T-helper 17 cell (primary cell): ENCODE results near the gene ODF4. TPM values are rescaled to one million over a fixed set of nuclear protein-coding genes. Genes with fewer than 3 reads are reported as not detected.
"Not testable (repeated sequence)": the region's sequence is repeated elsewhere in the genome, so short reads cannot be mapped to it uniquely, and the experiment has no call there.

Source experiments
- ATAC-seq: fragments of 150-1000 bp; cut with Tn5 transposase; 2 replicates; pipeline ENCODE4 v1.10.0; 2021; ENCODE audit warnings: mild to moderate bottlenecking, moderate library complexity
- DNase-seq, 3 donors: peaks; one replicate each; pipeline versions ENCODE4 v3.0.0 to v3.0.0-alpha.2; 2020 to 2021
- H3K9me3 ChIP-seq: one replicate; pipeline ENCODE4 v1.7.0; 2013; ENCODE audit warnings: low read length, mild to moderate bottlenecking; ENCODE audit not compliant: control insufficient read depth, poor library complexity, severe bottlenecking
- H3K27ac Mint-ChIP-seq: one replicate; pipeline ENCODE4 v1.8.0; 2022; ENCODE audit warnings: mild to moderate bottlenecking, moderate library complexity, mixed read lengths
- H3K27me3 Mint-ChIP-seq: one replicate; pipeline ENCODE4 v1.8.0; 2022; ENCODE audit warnings: mixed read lengths
- H3K36me3 Mint-ChIP-seq: one replicate; pipeline ENCODE4 v1.8.0; 2022; ENCODE audit warnings: low read depth, mixed read lengths
- H3K4me1 Mint-ChIP-seq: one replicate; pipeline ENCODE4 v1.8.0; 2022; ENCODE audit warnings: mild to moderate bottlenecking, mixed read lengths
- H3K4me3 Mint-ChIP-seq: one replicate; pipeline ENCODE4 v1.8.0; 2022; ENCODE audit warnings: mild to moderate bottlenecking, moderate library complexity, mixed read lengths
- total RNA-seq, 4 donors: library from RNA in 2 of 4; stranded (reverse) in 2 of 4; gene quantifications; one replicate each; pipeline ENCODE4 v1.2.3 and lab custom pipeline; 2022 to 2026

Gene ODF4
- total RNA-seq, 2 donors from 2014 or later: not detected

- Mint-ChIP-seq H3K4me3 (no peak overlapping the region), H3K27me3 (peaks cover 22% of the 10 kb centered on the region), H3K27ac (no peak overlapping the region), H3K36me3 (no peaks in the 10 kb centered on the region), H3K4me1 (peaks cover under 1% of the 10 kb centered on the region)
- H3K9me3 ChIP-seq: no peaks in the 10 kb centered on the region
- ATAC-seq (no peak), DNase-seq (no peak)
Observed at GRCh38 chr17:8333281-8333680, 6.4 kb upstream of the ODF4 start.

- Mint-ChIP-seq H3K36me3 (no peaks in the 10 kb centered on the region), H3K4me1 (peaks cover 6% of the 10 kb centered on the region), H3K27me3 (peaks cover 5% of the 10 kb centered on the region), H3K27ac (peak overlapping the region; percentile 47), H3K4me3 (peak overlapping the region; percentile 50)
- H3K9me3 ChIP-seq: no peaks in the 10 kb centered on the region
- DNase-seq (no peak), ATAC-seq (peak; percentile 51)
Observed at GRCh38 chr17:8337802-8338752, 1.6 kb upstream of the ODF4 start.

- H3K4me3 Mint-ChIP-seq: no peak overlapping the region
- no peaks in the 10 kb centered on the region for H3K9me3 ChIP-seq
- no peaks in the 10 kb centered on the region for H3K36me3 Mint-ChIP-seq
- H3K27ac Mint-ChIP-seq: peak overlapping the region; percentile 47
- DNase-seq (no peak), ATAC-seq (no peak)
- peaks cover 6% of the 10 kb centered on the region for H3K4me1 Mint-ChIP-seq
- H3K27me3 Mint-ChIP-seq: peaks cover 5% of the 10 kb centered on the region
Observed at GRCh38 chr17:8338753-8339140, 893 bp upstream of the ODF4 start.

GRCh38 chr17:8341456-8341855, 1.8 kb downstream of the ODF4 start:
- peak overlapping the region; percentile 39 for H3K4me3 Mint-ChIP-seq
- no peak for ATAC-seq
- no peak overlapping the region for H3K27ac Mint-ChIP-seq

GRCh38 chr17:8345052-8345690, 5.5 kb downstream of the ODF4 start:
- ATAC-seq: no peak
- Mint-ChIP-seq H3K4me3 (no peak overlapping the region), H3K27ac (peak overlapping the region; percentile 39), H3K27me3 (peaks cover 32% of the 10 kb centered on the region), H3K36me3 (no peaks in the 10 kb centered on the region), H3K4me1 (no peaks in the 10 kb centered on the region)
- DNase-seq: no peak
- no peaks in the 10 kb centered on the region for H3K9me3 ChIP-seq

More at GRCh38 chr17:8341456-8341855, 1.8 kb downstream of the ODF4 start:
- no peaks in the 10 kb centered on the region for H3K36me3 Mint-ChIP-seq
- peaks cover 6% of the 10 kb centered on the region for H3K4me1 Mint-ChIP-seq
- H3K9me3 ChIP-seq: no peaks in the 10 kb centered on the region
- no peak for DNase-seq
- H3K27me3 Mint-ChIP-seq: peaks cover 17% of the 10 kb centered on the region

- no peak overlapping the region for H3K4me3 Mint-ChIP-seq
- H3K36me3 Mint-ChIP-seq: no peaks in the 10 kb centered on the region
- H3K27me3 Mint-ChIP-seq: peaks cover 34% of the 10 kb centered on the region
- DNase-seq (no peak), ATAC-seq (no peak)
- H3K27ac Mint-ChIP-seq: peak overlapping the region; percentile 39
- H3K9me3 ChIP-seq: no peaks in the 10 kb centered on the region
- H3K4me1 Mint-ChIP-seq: no peaks in the 10 kb centered on the region
Observed at GRCh38 chr17:8345951-8346665, 6.5 kb downstream of the ODF4 start.

- not testable (repeated sequence) for H3K36me3 Mint-ChIP-seq, H3K4me1 Mint-ChIP-seq
Observed at GRCh38 chr17:8347001-8347400, 7.4 kb downstream of the ODF4 start.

GRCh38 chr17:8350339-8350738, 10.7 kb downstream of the ODF4 start:
- no peaks in the 10 kb centered on the region for H3K36me3 Mint-ChIP-seq
- H3K4me1 Mint-ChIP-seq: no peaks in the 10 kb centered on the region
- H3K9me3 ChIP-seq: no peaks in the 10 kb centered on the region
- no peak for DNase-seq
- peaks cover 34% of the 10 kb centered on the region for H3K27me3 Mint-ChIP-seq
- no peak overlapping the region for H3K4me3 Mint-ChIP-seq
- no peak overlapping the region for H3K27ac Mint-ChIP-seq
- ATAC-seq: no peak

More at GRCh38 chr17:8347001-8347400, 7.4 kb downstream of the ODF4 start:
- ATAC-seq, H3K9me3 ChIP-seq, H3K4me3 Mint-ChIP-seq, H3K27ac Mint-ChIP-seq, DNase-seq: not testable (repeated sequence)
- H3K27me3 Mint-ChIP-seq: peaks cover 34% of the 10 kb centered on the region

GRCh38 chr17:8353736-8354135, 14.1 kb downstream of the ODF4 start:
- no peak overlapping the region for H3K4me3 Mint-ChIP-seq
- DNase-seq: no peak
- H3K4me1 Mint-ChIP-seq: no peaks in the 10 kb centered on the region
- no peak for ATAC-seq
- H3K27me3 Mint-ChIP-seq: peaks cover 16% of the 10 kb centered on the region
- H3K27ac Mint-ChIP-seq: no peak overlapping the region
- H3K36me3 Mint-ChIP-seq: peaks cover 2% of the 10 kb centered on the region
- no peaks in the 10 kb centered on the region for H3K9me3 ChIP-seq

GRCh38 chr17:8354236-8354635, 14.6 kb downstream of the ODF4 start:
- ATAC-seq: no peak
- H3K27ac Mint-ChIP-seq: no peak overlapping the region
- peaks cover 2% of the 10 kb centered on the region for H3K36me3 Mint-ChIP-seq
- no peak overlapping the region for H3K4me3 Mint-ChIP-seq
- no peak for DNase-seq
- no peaks in the 10 kb centered on the region for H3K9me3 ChIP-seq
- H3K27me3 Mint-ChIP-seq: peaks cover 16% of the 10 kb centered on the region
- H3K4me1 Mint-ChIP-seq: no peaks in the 10 kb centered on the region

- peaks cover 12% of the 10 kb centered on the region for H3K4me1 Mint-ChIP-seq
- H3K4me3 Mint-ChIP-seq: no peak overlapping the region
- H3K36me3 Mint-ChIP-seq: peaks cover 2% of the 10 kb centered on the region
- H3K27ac Mint-ChIP-seq: no peak overlapping the region
- H3K27me3 Mint-ChIP-seq: peaks cover 6% of the 10 kb centered on the region
- no peak for ATAC-seq
- no peaks in the 10 kb centered on the region for H3K9me3 ChIP-seq
- DNase-seq: no peak
Observed at GRCh38 chr17:8357910-8358309, 18.3 kb downstream of the ODF4 start.

- peaks cover 14% of the 10 kb centered on the region for H3K4me1 Mint-ChIP-seq
- H3K27ac Mint-ChIP-seq: no peak overlapping the region
- H3K9me3 ChIP-seq: no peaks in the 10 kb centered on the region
- no peak for ATAC-seq
- H3K36me3 Mint-ChIP-seq: peaks cover 2% of the 10 kb centered on the region
- no peak overlapping the region for H3K4me3 Mint-ChIP-seq
- H3K27me3 Mint-ChIP-seq: no peaks in the 10 kb centered on the region
- no peak for DNase-seq
Observed at GRCh38 chr17:8359769-8360168, 20.1 kb downstream of the ODF4 start.

- H3K36me3 Mint-ChIP-seq: peaks cover 2% of the 10 kb centered on the region
- no peaks in the 10 kb centered on the region for H3K9me3 ChIP-seq
- no peak overlapping the region for H3K27ac Mint-ChIP-seq
- ATAC-seq: no peak
- no peaks in the 10 kb centered on the region for H3K27me3 Mint-ChIP-seq
- H3K4me3 Mint-ChIP-seq: no peak overlapping the region
- DNase-seq: no peak
- H3K4me1 Mint-ChIP-seq: peaks cover 14% of the 10 kb centered on the region
Observed at GRCh38 chr17:8360260-8360659, 20.6 kb downstream of the ODF4 start.
